H9 (cell line): Measurements from ENCODE around the gene HK2. TPM values are rescaled to one million over a fixed set of nuclear protein-coding genes. Genes with fewer than 3 reads are reported as not detected.

Experiments
- DNase-seq: peaks from one replicate; pipeline ENCODE4 v3.0.0-alpha.2; 2017
- H2AFZ ChIP-seq: one replicate; pipeline ENCODE4 v1.6.1; 2013; ENCODE audit warnings: mild to moderate bottlenecking, low read length, control low read depth, moderate library complexity
- H2AK5ac ChIP-seq: 2 replicates; pipeline ENCODE4 v1.6.1; 2013; ENCODE audit warnings: low read length, control low read depth, mixed read lengths; ENCODE audit not compliant: insufficient read length
- H2BK120ac ChIP-seq: one replicate; pipeline ENCODE4 v1.6.1; 2013; ENCODE audit warnings: low read depth, mild to moderate bottlenecking, low read length, control low read depth, inconsistent platforms; ENCODE audit not compliant: poor library complexity, severe bottlenecking
- H2BK12ac ChIP-seq: 2 replicates; pipeline ENCODE4 v1.6.1; 2013; ENCODE audit warnings: low read length, control low read depth, mixed read lengths, low read depth; ENCODE audit not compliant: insufficient read length
- H2BK15ac ChIP-seq: 2 replicates; pipeline ENCODE4 v1.6.1; 2013; ENCODE audit warnings: low read depth, low read length, control low read depth
- H2BK20ac ChIP-seq: one replicate; pipeline ENCODE4 v1.6.1; 2013; ENCODE audit warnings: low read depth, mild to moderate bottlenecking, low read length, control low read depth, inconsistent platforms; ENCODE audit not compliant: poor library complexity, severe bottlenecking
- H2BK5ac ChIP-seq: 2 replicates; pipeline ENCODE4 v1.6.1; 2013; ENCODE audit warnings: low read length, control low read depth, mixed read lengths; ENCODE audit not compliant: insufficient read length
- H3K14ac ChIP-seq: 2 replicates; pipeline ENCODE4 v1.6.1; 2013; ENCODE audit warnings: low read length, control low read depth; ENCODE audit not compliant: insufficient read depth
- H3K18ac ChIP-seq: 2 replicates; pipeline ENCODE4 v1.6.1; 2013; ENCODE audit warnings: low read depth, mild to moderate bottlenecking, mixed read lengths, low read length, control low read depth; ENCODE audit not compliant: insufficient read length
- H3K23ac ChIP-seq: 2 replicates; pipeline ENCODE4 v1.6.1; 2013; ENCODE audit warnings: low read length, control low read depth, mixed read lengths, low read depth; ENCODE audit not compliant: insufficient read length
- H3K23me2 ChIP-seq: 2 replicates; pipeline ENCODE4 v1.6.1; 2013; ENCODE audit warnings: low read depth, mild to moderate bottlenecking, mixed read lengths, low read length, control low read depth; ENCODE audit not compliant: insufficient read length, poor library complexity, severe bottlenecking
- H3K27ac ChIP-seq: 2 replicates; pipeline ENCODE4 v1.5.1; 2013; ENCODE audit warnings: low read length, control low read depth, mixed read lengths, low read depth; ENCODE audit not compliant: insufficient read length
- H3K27me3 ChIP-seq: 2 replicates; pipeline ENCODE4 v1.6.1; 2013; ENCODE audit warnings: low read length, control low read depth, inconsistent platforms; ENCODE audit not compliant: insufficient read depth
- H3K4ac ChIP-seq: 2 replicates; pipeline ENCODE4 v1.6.1; 2013; ENCODE audit warnings: low read depth, mild to moderate bottlenecking, control low read depth, inconsistent platforms, low read length, moderate library complexity
- H3K4me1 ChIP-seq: 2 replicates; pipeline ENCODE4 v1.6.1; 2013; ENCODE audit warnings: low read length, control low read depth, inconsistent platforms; ENCODE audit not compliant: insufficient read depth
- H3K4me2 ChIP-seq: 2 replicates; pipeline ENCODE4 v1.6.1; 2013; ENCODE audit warnings: low read length, control low read depth, mixed read lengths; ENCODE audit not compliant: insufficient read length, insufficient read depth
- H3K56ac ChIP-seq: 2 replicates; pipeline ENCODE4 v1.6.1; 2013; ENCODE audit warnings: low read depth, mild to moderate bottlenecking, mixed read lengths, low read length, control low read depth; ENCODE audit not compliant: insufficient read length
- H3K79me1 ChIP-seq: 2 replicates; pipeline ENCODE4 v1.6.1; 2013; ENCODE audit warnings: low read depth, mild to moderate bottlenecking, moderate library complexity, low read length, control low read depth, inconsistent platforms; ENCODE audit not compliant: insufficient read depth, poor library complexity, severe bottlenecking
- H3K79me2 ChIP-seq: 2 replicates; pipeline ENCODE4 v1.6.1; 2013; ENCODE audit warnings: low read length, control low read depth, inconsistent platforms; ENCODE audit not compliant: insufficient read depth
- H3K9ac ChIP-seq: 2 replicates; pipeline ENCODE4 v1.6.1; 2013; ENCODE audit warnings: low read length, control low read depth, mixed read lengths; ENCODE audit not compliant: insufficient read length; ENCODE audit errors: extremely low read depth
- H3K9me3 ChIP-seq: one replicate; pipeline ENCODE4 v1.6.1; 2013; ENCODE audit warnings: low read depth, low read length, inconsistent platforms; ENCODE audit not compliant: control insufficient read depth
- H3T11ph ChIP-seq: one replicate; pipeline ENCODE4 v1.6.1; 2013; ENCODE audit warnings: mild to moderate bottlenecking, low read length, control low read depth, inconsistent platforms
- H4K20me1 ChIP-seq: one replicate; pipeline ENCODE4 v1.6.1; 2013; ENCODE audit not compliant: control insufficient read depth, insufficient read length, insufficient read depth
- H4K5ac ChIP-seq: 2 replicates; pipeline ENCODE4 v1.6.1; 2013; ENCODE audit warnings: low read depth, mild to moderate bottlenecking, mixed read lengths, low read length, control low read depth; ENCODE audit not compliant: insufficient read length
- H4K8ac ChIP-seq: replicated peaks from 2 replicates; pipeline ENCODE4 v1.6.1; 2013; ENCODE audit warnings: low read length, control low read depth, mixed read lengths, low read depth; ENCODE audit not compliant: insufficient read length
- H4K91ac ChIP-seq: 2 replicates; pipeline ENCODE4 v1.6.1; 2013; ENCODE audit warnings: low read depth, mild to moderate bottlenecking, moderate library complexity, mixed read lengths, low read length, control low read depth; ENCODE audit not compliant: insufficient read length
- H3K27ac Mint-ChIP-seq, 3 experiments: 2 replicates in 2 of 3; 3 replicates in 1 of 3; pipeline ENCODE4 v1.8.0; 2020 to 2021; ENCODE audit warnings: mixed read lengths in 3 of 3, mild to moderate bottlenecking in 1 of 3, moderate library complexity in 1 of 3
- H3K27me3 Mint-ChIP-seq: 2 replicates; pipeline ENCODE4 v1.8.0; 2021; ENCODE audit warnings: low read depth, mild to moderate bottlenecking, moderate library complexity, mixed read lengths
- H3K36me3 Mint-ChIP-seq, 3 experiments: 2 replicates in 2 of 3; 3 replicates in 1 of 3; pipeline ENCODE4 v1.8.0; 2020 to 2021; ENCODE audit warnings: low read depth in 3 of 3, mixed read lengths in 3 of 3; ENCODE audit not compliant: insufficient read depth in 1 of 3
- H3K4me1 Mint-ChIP-seq, 2 experiments: 2 replicates each; pipeline ENCODE4 v1.8.0; 2020; ENCODE audit warnings: mixed read lengths in 2 of 2
- H3K4me3 Mint-ChIP-seq, 2 experiments: 2 replicates in 1 of 2; 3 replicates in 1 of 2; pipeline ENCODE4 v1.8.0; 2020 to 2021; ENCODE audit warnings: mild to moderate bottlenecking in 2 of 2, mixed read lengths in 2 of 2, moderate library complexity in 1 of 2
- H3K9me3 Mint-ChIP-seq, 2 experiments: 2 replicates in 1 of 2; 3 replicates in 1 of 2; pipeline ENCODE4 v1.8.0; 2020; ENCODE audit warnings: mild to moderate bottlenecking in 2 of 2, mixed read lengths in 2 of 2, moderate library complexity in 1 of 2
- WGBS: extraction: QIAGEN DNeasy Blood & Tissue Kit; methylation state at CpG from one replicate; pipeline ENCODE4 v1.1.7; 2013; ENCODE audit warnings: missing lambda C conversion rate, low lambda C conversion rate, mixed read lengths; ENCODE audit not compliant: insufficient read length; ENCODE audit errors: extremely low coverage; 5-methylcytosine and 5-hydroxymethylcytosine counted together
- total RNA-seq: library from RNA; stranded (reverse); gene quantifications from 2 replicates; pipeline ENCODE4 v1.2.1, GENCODE V29; 2021
- TF ChIP-seq, protein P1 (sequence below): fragments of 200-600 bp; sonication (generic); conservative IDR thresholded peaks from 3 replicates; pipeline ENCODE4 v1.8.0; 2021; ENCODE audit warnings: antibody characterized with exemption, mild to moderate bottlenecking

HK2 gene
- total RNA-seq, 1 experiment from 2014 or later, result 54.3 TPM

DNA sequence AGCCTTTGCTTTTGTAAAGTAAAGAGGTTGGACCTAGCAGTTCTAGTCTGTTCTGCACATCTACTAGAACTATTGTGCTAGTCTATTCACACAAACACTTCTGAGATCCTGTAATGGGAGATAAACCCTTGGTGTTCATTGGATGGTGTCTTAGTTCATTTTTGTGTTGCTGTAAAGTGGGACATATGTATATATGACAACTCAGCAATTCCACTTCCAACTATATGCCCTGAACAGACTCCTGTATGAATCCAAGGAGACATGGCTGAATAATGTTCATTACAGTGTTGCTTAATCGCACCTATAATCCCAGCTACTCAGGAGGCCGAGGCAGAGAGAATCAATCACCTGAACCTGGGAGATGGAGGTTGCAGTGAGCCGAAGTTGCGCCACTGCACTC, 23.3 kb downstream of the HK2 start:
- Histone ChIP-seq H3K23me2 (no peaks in the 10 kb centered on the region), H2BK20ac (no peak overlapping the region), H3K27me3 (no peaks in the 10 kb centered on the region), H4K20me1 (no peaks in the 10 kb centered on the region), H3K56ac (no peak overlapping the region), H2BK5ac (no peak overlapping the region), H2BK15ac (no peak overlapping the region), H3K9me3 (no peaks in the 10 kb centered on the region), H3K23ac (no peak overlapping the region), H3K9ac (no peak overlapping the region), H3K4me1 (no peaks in the 10 kb centered on the region), H4K8ac (no peak overlapping the region), H3K4ac (no peak overlapping the region), H4K91ac (no peak overlapping the region), H3K14ac (no peak overlapping the region), H3T11ph (no peak overlapping the region), H2BK120ac (no peak overlapping the region), H3K18ac (no peak overlapping the region), H2AK5ac (no peak overlapping the region), H2BK12ac (no peak overlapping the region), H3K27ac (no peak overlapping the region), H3K79me2 (peaks cover 2% of the 10 kb centered on the region; the same call in 1 of the 2 replicates), H4K5ac (no peak overlapping the region), H2AFZ (no peak overlapping the region), H3K79me1 (no peaks in the 10 kb centered on the region), H3K4me2 (no peak overlapping the region)
- Mint-ChIP-seq H3K27ac (no peak overlapping the region), H3K36me3 (peaks cover 37 to 62% (median 52%) of the 10 kb centered on the region in 3 experiments; a peak in 6 of 7 replicates), H3K9me3 (no peaks in the 10 kb centered on the region), H3K27me3 (no peaks in the 10 kb centered on the region), H3K4me1 (peaks cover 19 to 24% of the 10 kb centered on the region in 2 experiments), H3K4me3 (no peak overlapping the region)
- no CpG with 5 or more reads among the region's 4 CpGs for WGBS
- TF ChIP-seq, protein P1, sequence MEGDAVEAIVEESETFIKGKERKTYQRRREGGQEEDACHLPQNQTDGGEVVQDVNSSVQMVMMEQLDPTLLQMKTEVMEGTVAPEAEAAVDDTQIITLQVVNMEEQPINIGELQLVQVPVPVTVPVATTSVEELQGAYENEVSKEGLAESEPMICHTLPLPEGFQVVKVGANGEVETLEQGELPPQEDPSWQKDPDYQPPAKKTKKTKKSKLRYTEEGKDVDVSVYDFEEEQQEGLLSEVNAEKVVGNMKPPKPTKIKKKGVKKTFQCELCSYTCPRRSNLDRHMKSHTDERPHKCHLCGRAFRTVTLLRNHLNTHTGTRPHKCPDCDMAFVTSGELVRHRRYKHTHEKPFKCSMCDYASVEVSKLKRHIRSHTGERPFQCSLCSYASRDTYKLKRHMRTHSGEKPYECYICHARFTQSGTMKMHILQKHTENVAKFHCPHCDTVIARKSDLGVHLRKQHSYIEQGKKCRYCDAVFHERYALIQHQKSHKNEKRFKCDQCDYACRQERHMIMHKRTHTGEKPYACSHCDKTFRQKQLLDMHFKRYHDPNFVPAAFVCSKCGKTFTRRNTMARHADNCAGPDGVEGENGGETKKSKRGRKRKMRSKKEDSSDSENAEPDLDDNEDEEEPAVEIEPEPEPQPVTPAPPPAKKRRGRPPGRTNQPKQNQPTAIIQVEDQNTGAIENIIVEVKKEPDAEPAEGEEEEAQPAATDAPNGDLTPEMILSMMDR, result no peak
- DNase-seq, result no peak
